NCI-H1105 (cell line): ENCODE results near the gene ADAMTS7.
"Not testable (repeated sequence)": the region's sequence is repeated elsewhere in the genome, so short reads cannot be mapped to it uniquely, and the experiment has no call there.

Source experiments
- DNase-seq: peaks from one replicate; lab custom pipeline; 2025; lab: John Stamatoyannopoulos, UW

The ADAMTS7 gene

GRCh38 chr15:78782402-78782801 lies 28.9 kb downstream of the ADAMTS7 start:
- DNase-seq = not testable (repeated sequence)

- DNase-seq = not testable (repeated sequence)
Measured at GRCh38 chr15:78781381-78781780, 29.9 kb downstream of the ADAMTS7 start.

GRCh38 chr15:78779975-78780374 lies 31.3 kb downstream of the ADAMTS7 start:
- not testable (repeated sequence) for DNase-seq

- DNase-seq = not testable (repeated sequence)
Measured at GRCh38 chr15:78779176-78779785, 32.0 kb downstream of the ADAMTS7 start.

GRCh38 chr15:78778422-78778821 lies 32.8 kb downstream of the ADAMTS7 start:
- DNase-seq = no peak

GRCh38 chr15:78777953-78778345 lies 33.3 kb downstream of the ADAMTS7 start:
- not testable (repeated sequence) for DNase-seq

- not testable (repeated sequence) for DNase-seq
Measured at GRCh38 chr15:78777290-78777952, 33.8 kb downstream of the ADAMTS7 start.

- not testable (repeated sequence) for DNase-seq
Measured at GRCh38 chr15:78776046-78776925, 35.0 kb downstream of the ADAMTS7 start.

- DNase-seq = no peak
Measured at GRCh38 chr15:78775472-78775871, 35.8 kb downstream of the ADAMTS7 start.

GRCh38 chr15:78774451-78774990 lies 36.7 kb downstream of the ADAMTS7 start:
- DNase-seq = not testable (repeated sequence)

GRCh38 chr15:78773765-78774450 lies 37.4 kb downstream of the ADAMTS7 start:
- not testable (repeated sequence) for DNase-seq

- no peak for DNase-seq
Measured at GRCh38 chr15:78772738-78773137, 38.5 kb downstream of the ADAMTS7 start.

GRCh38 chr15:78771436-78772000 lies 39.7 kb downstream of the ADAMTS7 start:
- DNase-seq = not testable (repeated sequence)

GRCh38 chr15:78771020-78771419 lies 40.2 kb downstream of the ADAMTS7 start:
- not testable (repeated sequence) for DNase-seq

GRCh38 chr15:78769473-78770225 lies 41.6 kb downstream of the ADAMTS7 start:
- not testable (repeated sequence) for DNase-seq

GRCh38 chr15:78768531-78769408 lies 42.5 kb downstream of the ADAMTS7 start:
- DNase-seq = no peak

GRCh38 chr15:78768096-78768495 lies 43.2 kb downstream of the ADAMTS7 start:
- DNase-seq = no peak

- no peak for DNase-seq
Measured at GRCh38 chr15:78767331-78767951, 43.8 kb downstream of the ADAMTS7 start.

GRCh38 chr15:78766641-78767071 lies 44.6 kb downstream of the ADAMTS7 start:
- DNase-seq = not testable (repeated sequence)
